ENCODE measurements around the gene AGO1.

DNA sequence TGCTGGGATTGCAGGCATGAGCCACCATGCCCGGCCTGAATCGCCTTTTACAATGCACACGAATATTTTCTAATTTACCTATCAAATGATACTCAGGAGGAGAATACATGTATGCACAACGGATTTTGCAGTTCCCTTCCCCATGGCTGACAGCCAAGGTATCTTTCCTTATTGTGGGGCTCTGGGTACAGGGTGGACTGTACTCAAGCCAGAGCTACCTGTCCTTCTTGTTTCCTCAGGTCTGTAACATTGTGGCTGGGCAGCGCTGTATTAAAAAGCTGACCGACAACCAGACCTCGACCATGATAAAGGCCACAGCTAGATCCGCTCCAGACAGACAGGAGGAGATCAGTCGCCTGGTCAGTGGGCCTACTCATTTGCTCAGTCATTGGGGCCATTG lies 18.2 kb downstream of the AGO1 start:
- TF ChIP-seq, protein P1, sequence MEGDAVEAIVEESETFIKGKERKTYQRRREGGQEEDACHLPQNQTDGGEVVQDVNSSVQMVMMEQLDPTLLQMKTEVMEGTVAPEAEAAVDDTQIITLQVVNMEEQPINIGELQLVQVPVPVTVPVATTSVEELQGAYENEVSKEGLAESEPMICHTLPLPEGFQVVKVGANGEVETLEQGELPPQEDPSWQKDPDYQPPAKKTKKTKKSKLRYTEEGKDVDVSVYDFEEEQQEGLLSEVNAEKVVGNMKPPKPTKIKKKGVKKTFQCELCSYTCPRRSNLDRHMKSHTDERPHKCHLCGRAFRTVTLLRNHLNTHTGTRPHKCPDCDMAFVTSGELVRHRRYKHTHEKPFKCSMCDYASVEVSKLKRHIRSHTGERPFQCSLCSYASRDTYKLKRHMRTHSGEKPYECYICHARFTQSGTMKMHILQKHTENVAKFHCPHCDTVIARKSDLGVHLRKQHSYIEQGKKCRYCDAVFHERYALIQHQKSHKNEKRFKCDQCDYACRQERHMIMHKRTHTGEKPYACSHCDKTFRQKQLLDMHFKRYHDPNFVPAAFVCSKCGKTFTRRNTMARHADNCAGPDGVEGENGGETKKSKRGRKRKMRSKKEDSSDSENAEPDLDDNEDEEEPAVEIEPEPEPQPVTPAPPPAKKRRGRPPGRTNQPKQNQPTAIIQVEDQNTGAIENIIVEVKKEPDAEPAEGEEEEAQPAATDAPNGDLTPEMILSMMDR (IDR thresholded peaks at IDR 0.05), result no peak
- no peak for TF ChIP-seq POLR2A (IDR thresholded peaks at IDR 0.05)

Data from heart left ventricle (tissue), 13 donors.